PC-9 (cell line): ENCODE results near the gene ELAVL3. TPM values are rescaled to one million over a fixed set of nuclear protein-coding genes. Genes with fewer than 3 reads are reported as not detected.

Source experiments
- BruUV-seq: library from RNA; stranded (reverse); fragments of 400-500 nt; replicated peaks from 2 replicates; lab custom pipeline; 2021; lab: Mats Ljungman, UMichigan
- CTCF ChIA-PET: fragments of 300-600 bp; sonication (Branson Sonifier 250); formaldehyde crosslinking; loops from one replicate; lab custom pipeline; 2022; ENCODE audit warnings: antibody characterized with exemption; lab: Charles Lee
- POLR2A ChIA-PET: fragments of 300-600 bp; sonication (Branson Sonifier 250); formaldehyde crosslinking; loops from one replicate; lab custom pipeline; 2022; ENCODE audit warnings: antibody characterized with exemption; ENCODE audit not compliant: unreplicated experiment; lab: Charles Lee
- DNase-seq, 2 experiments: peaks; one replicate each; pipeline versions ENCODE4 v3.0.0 to v3.0.0-alpha.2; 2015 to 2022; ENCODE audit warnings: mixed read lengths in 1 of 2
- H2AFZ ChIP-seq: fragments of 200-600 bp; sonication (generic); 2 replicates; pipeline ENCODE4 v1.8.1; 2017; ENCODE audit warnings: antibody characterized with exemption
- H3F3A ChIP-seq: fragments of 200-600 bp; sonication (generic); 2 replicates; pipeline ENCODE4 v1.8.1; 2017; ENCODE audit warnings: antibody characterized with exemption, mild to moderate bottlenecking, low read depth; ENCODE audit not compliant: insufficient read depth
- H3K27ac ChIP-seq: fragments of 200-600 bp; sonication (generic); 2 replicates; pipeline ENCODE4 v1.6.1; 2016; ENCODE audit warnings: mixed run types
- H3K27me3 ChIP-seq: fragments of 200-600 bp; sonication (generic); 2 replicates; pipeline ENCODE4 v1.6.1; 2016; ENCODE audit warnings: low read depth, mixed run types; ENCODE audit not compliant: insufficient read depth
- H3K36me3 ChIP-seq: fragments of 200-600 bp; sonication (generic); 2 replicates; pipeline ENCODE4 v1.6.1; 2016; ENCODE audit warnings: low read depth, mixed run types
- H3K4me1 ChIP-seq: fragments of 200-600 bp; sonication (generic); replicated peaks from 2 replicates; pipeline ENCODE4 v1.6.1; 2016; ENCODE audit warnings: mixed run types; ENCODE audit not compliant: insufficient read depth
- H3K4me2 ChIP-seq: fragments of 200-600 bp; sonication (generic); 2 replicates; pipeline ENCODE4 v1.6.1; 2017; ENCODE audit warnings: mixed run types
- H3K4me3 ChIP-seq: fragments of 200-600 bp; sonication (generic); 2 replicates; pipeline ENCODE4 v1.6.1; 2016; ENCODE audit warnings: mixed run types
- H3K79me2 ChIP-seq: fragments of 200-600 bp; sonication (generic); 2 replicates; pipeline ENCODE4 v1.6.1; 2017; ENCODE audit warnings: low read depth, mixed run types
- H3K9me2 ChIP-seq: fragments of 200-600 bp; sonication (generic); 2 replicates; pipeline ENCODE4 v1.8.1; 2017; ENCODE audit warnings: mild to moderate bottlenecking; ENCODE audit not compliant: insufficient read depth
- H3K9me3 ChIP-seq: fragments of 200-600 bp; sonication (generic); 2 replicates; pipeline ENCODE4 v1.8.1; 2016; ENCODE audit warnings: low read depth; ENCODE audit not compliant: insufficient read depth
- H4K20me1 ChIP-seq: fragments of 200-600 bp; sonication (generic); 2 replicates; pipeline ENCODE4 v1.8.1; 2017; ENCODE audit not compliant: insufficient read depth
- EZH2 ChIP-seq: fragments of 200-600 bp; sonication (generic); IDR thresholded peaks from 2 replicates; pipeline ENCODE4 v1.8.0; 2017; ENCODE audit warnings: antibody characterized with exemption, low read depth
- intact Hi-C: fragments of 100-400 bp; cut with micrococcal nuclease; formaldehyde crosslinking; loops from one replicate; pipeline ENCODE4 v1.10.0; 2022; ENCODE audit not compliant: unreplicated experiment
- total RNA-seq: library from RNA; stranded (reverse); gene quantifications from 2 replicates; pipeline ENCODE4 v1.2.3, GENCODE V29; 2021
- TF ChIP-seq, protein P1 (sequence below): fragments of 200-600 bp; sonication (generic); conservative IDR thresholded peaks from 2 replicates; pipeline ENCODE4 v1.6.1; 2017; ENCODE audit warnings: mixed run types, antibody characterized with exemption, mild to moderate bottlenecking, moderate library complexity

The ELAVL3 gene
- total RNA-seq, 1 experiment from 2014 or later, result not detected

DNA sequence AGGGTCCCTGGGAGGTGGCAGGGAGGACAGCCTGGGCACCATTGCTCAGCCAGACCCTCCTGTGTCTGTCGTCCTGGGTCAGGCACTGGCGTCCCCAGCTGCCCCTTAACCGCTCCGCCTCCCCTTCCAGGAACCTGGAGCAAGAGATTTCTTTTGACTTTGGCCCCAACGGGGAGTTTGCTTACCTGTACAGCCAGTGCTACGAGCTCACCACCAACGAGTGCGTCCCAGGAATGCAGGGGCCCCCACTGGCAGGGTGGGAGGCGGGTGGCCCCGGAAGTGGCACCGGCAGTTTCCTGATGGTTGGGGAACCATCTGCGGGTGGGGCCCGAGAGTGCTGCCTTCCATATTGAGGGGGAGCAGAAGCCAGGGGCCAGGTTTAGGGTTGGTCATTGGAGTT is 32.4 kb downstream of the ELAVL3 start:
- H3K4me3 ChIP-seq, result no peak overlapping the region
- peaks cover 4% of the 10 kb centered on the region for H3K36me3 ChIP-seq
- no peaks in the 10 kb centered on the region for H3K9me3 ChIP-seq
- TF ChIP-seq, protein P1, sequence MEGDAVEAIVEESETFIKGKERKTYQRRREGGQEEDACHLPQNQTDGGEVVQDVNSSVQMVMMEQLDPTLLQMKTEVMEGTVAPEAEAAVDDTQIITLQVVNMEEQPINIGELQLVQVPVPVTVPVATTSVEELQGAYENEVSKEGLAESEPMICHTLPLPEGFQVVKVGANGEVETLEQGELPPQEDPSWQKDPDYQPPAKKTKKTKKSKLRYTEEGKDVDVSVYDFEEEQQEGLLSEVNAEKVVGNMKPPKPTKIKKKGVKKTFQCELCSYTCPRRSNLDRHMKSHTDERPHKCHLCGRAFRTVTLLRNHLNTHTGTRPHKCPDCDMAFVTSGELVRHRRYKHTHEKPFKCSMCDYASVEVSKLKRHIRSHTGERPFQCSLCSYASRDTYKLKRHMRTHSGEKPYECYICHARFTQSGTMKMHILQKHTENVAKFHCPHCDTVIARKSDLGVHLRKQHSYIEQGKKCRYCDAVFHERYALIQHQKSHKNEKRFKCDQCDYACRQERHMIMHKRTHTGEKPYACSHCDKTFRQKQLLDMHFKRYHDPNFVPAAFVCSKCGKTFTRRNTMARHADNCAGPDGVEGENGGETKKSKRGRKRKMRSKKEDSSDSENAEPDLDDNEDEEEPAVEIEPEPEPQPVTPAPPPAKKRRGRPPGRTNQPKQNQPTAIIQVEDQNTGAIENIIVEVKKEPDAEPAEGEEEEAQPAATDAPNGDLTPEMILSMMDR, result no peak
- TF ChIP-seq EZH2, result no peak
- ChIA-PET POLR2A (no interaction called here), CTCF (interaction anchor here (1.2 kb wide), 1 partner anchor 67 kb away, joined by 3 read pairs; no protein-coding TSS in a partner anchor)
- no peaks in the 10 kb centered on the region for H3K27me3 ChIP-seq
- H3K9me2 ChIP-seq, result no peaks in the 10 kb centered on the region
- no peaks in the 10 kb centered on the region for H3K4me1 ChIP-seq
- peaks cover 8% of the 10 kb centered on the region for H4K20me1 ChIP-seq
- no peaks in the 10 kb centered on the region for H3K79me2 ChIP-seq
- BruUV-seq, result no TSS peak
- peaks cover 19% of the 10 kb centered on the region; the same call in 1 of the 2 replicates for H3F3A ChIP-seq
- DNase-seq, result no peak
- H3K4me2 ChIP-seq, result no peak overlapping the region
- H3K27ac ChIP-seq, result no peak overlapping the region
- H2AFZ ChIP-seq, result no peak overlapping the region
- intact Hi-C loops, result no loop called here

DNA sequence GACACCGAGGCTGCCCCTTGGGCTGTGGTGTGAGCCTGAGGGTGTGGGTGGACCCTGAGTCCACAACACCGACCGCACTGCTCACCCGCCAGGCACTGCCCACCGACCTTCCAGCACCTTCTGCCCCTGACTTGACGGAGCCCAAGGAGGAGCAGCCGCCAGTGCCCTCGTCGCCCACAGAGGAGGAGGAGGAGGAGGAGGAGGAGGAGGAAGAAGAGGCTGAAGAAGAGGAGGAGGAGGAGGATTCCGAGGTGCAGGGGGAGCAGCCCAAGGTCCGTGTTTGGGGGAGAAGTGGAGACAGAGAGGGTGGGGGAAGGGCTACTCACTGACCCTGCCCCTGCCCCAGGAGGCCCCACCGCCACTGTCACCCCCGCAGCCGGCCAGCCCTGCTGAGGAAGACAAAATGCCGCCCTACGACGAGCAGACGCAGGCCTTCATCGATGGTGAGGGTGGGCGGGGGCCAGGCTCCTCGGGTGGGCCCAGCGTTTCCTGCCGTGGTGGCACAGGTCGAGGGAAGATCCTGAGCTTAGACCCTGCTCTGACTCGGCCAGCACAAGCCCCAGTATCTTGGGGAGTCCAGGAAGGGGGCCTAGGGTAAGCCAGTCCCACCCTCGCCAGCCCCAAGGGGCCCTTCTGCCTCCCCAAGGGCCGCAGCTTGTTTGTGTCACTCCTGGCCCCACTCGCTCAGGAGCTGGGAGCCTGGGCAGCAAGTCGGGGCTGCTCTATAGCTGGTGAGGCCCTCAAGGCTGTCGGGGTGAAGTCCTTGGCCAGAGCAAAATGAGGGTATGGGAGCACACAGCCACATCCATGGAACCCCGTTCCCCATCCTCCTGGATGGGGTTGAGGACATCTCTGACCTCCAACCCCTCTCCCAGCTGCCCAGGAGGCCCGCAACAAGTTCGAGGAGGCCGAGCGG is 33.2 kb downstream of the ELAVL3 start:
- Histone ChIP-seq H3K4me3 (no peak overlapping the region), H3K9me3 (no peaks in the 10 kb centered on the region), H3K4me1 (no peaks in the 10 kb centered on the region), H3K79me2 (no peaks in the 10 kb centered on the region), H3K27me3 (no peaks in the 10 kb centered on the region), H3F3A (peaks cover 27% of the 10 kb centered on the region; the same call in 1 of the 2 replicates), H2AFZ (no peak overlapping the region), H4K20me1 (peaks cover 8% of the 10 kb centered on the region), H3K4me2 (no peak overlapping the region), H3K36me3 (peaks cover 9% of the 10 kb centered on the region), H3K27ac (no peak overlapping the region), H3K9me2 (no peaks in the 10 kb centered on the region)
- BruUV-seq, result no TSS peak
- no peak for DNase-seq
- ChIA-PET POLR2A (no interaction called here), CTCF (interaction anchor here (0.6 to 1.2 kb wide), 2 partner anchors 66 to 93 kb away, joined by 3 read pairs; no protein-coding TSS in a partner anchor)
- intact Hi-C loops, result no loop called here
- TF ChIP-seq, protein P1, result no peak
- no peak for TF ChIP-seq EZH2

DNA sequence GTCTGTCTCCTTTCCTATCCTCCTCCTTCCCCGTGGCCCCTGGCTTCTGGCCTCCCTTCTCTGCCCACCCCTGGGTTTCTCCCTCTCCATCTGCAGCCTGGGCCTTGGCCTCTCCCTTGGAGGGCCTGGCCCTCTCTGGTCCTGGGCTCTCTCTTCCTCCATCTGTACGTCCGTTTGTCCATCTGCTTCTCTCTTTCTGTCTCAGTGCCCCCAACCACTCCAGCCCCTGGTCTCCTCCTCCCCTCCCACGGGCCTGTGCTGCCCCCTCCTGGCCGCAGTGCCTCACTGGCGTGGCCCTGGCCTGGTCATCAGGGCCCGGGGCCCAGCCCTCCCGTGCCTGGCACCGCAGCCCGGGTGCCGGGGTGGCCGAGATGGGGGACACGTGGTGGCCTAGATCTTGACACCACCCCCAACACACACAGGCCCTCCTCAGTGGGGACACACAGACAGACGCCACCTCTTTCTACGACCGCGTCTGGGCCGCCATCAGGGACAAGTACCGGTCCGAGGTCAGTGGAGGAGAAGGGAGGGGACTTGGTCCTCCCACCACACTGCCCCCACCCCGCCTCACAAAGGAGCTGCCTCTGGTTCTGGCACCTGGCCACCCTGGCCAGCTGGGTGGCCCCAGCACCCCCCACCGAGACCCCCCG is 34.1 kb downstream of the ELAVL3 start:
- Histone ChIP-seq H3K27ac (no peak overlapping the region), H2AFZ (no peak overlapping the region), H3K27me3 (no peaks in the 10 kb centered on the region), H3K79me2 (no peaks in the 10 kb centered on the region), H3K9me3 (no peaks in the 10 kb centered on the region), H4K20me1 (peaks cover 8% of the 10 kb centered on the region), H3K4me3 (no peak overlapping the region), H3K9me2 (no peaks in the 10 kb centered on the region), H3F3A (peaks cover 26% of the 10 kb centered on the region; the same call in 1 of the 2 replicates), H3K36me3 (peaks cover 16% of the 10 kb centered on the region), H3K4me1 (no peaks in the 10 kb centered on the region), H3K4me2 (no peak overlapping the region)
- intact Hi-C loops, result no loop called here
- CTCF ChIA-PET, result interaction anchor here (0.6 kb wide), 1 partner anchor 94 kb away, joined by 3 read pairs; no protein-coding TSS in a partner anchor
- peak in 1 of 2 experiments; percentile 42 for DNase-seq
- POLR2A ChIA-PET, result no interaction called here
- no TSS peak for BruUV-seq
- TF ChIP-seq EZH2, result no peak
- TF ChIP-seq, protein P1, result peak; percentile 91
